Stimulated activated CD8-positive, alpha-beta memory T cell treated with anti-CD3 and anti-CD28 coated beads, Interleukin-15, amount 100 ng/mL, for 1 hour (primary cell): ENCODE measurements around the gene HS6ST3.

Experiments used
- DNase-seq: peaks from one replicate; pipeline ENCODE4 v3.0.0-alpha.2; 2020; ENCODE audit warnings: low read depth

The HS6ST3 gene

GRCh38 chr13:96299235-96299634 lies 209.3 kb downstream of the HS6ST3 start:
- DNase-seq, result no peak

GRCh38 chr13:96308568-96308967 lies 218.7 kb downstream of the HS6ST3 start:
- DNase-seq, result no peak

GRCh38 chr13:96314974-96315373 lies 225.1 kb downstream of the HS6ST3 start:
- DNase-seq, result no peak

- DNase-seq, result no peak
These were observed 248.1 kb downstream of the HS6ST3 start for GRCh38 chr13:96338030-96338429.

GRCh38 chr13:96342286-96342685 lies 252.4 kb downstream of the HS6ST3 start:
- no peak for DNase-seq

GRCh38 chr13:96342852-96343465 lies 253.1 kb downstream of the HS6ST3 start:
- no peak for DNase-seq

GRCh38 chr13:96346921-96347320 lies 257.0 kb downstream of the HS6ST3 start:
- no peak for DNase-seq

GRCh38 chr13:96373597-96373996 lies 283.7 kb downstream of the HS6ST3 start:
- DNase-seq, result no peak

GRCh38 chr13:96377835-96378234 lies 287.9 kb downstream of the HS6ST3 start:
- no peak for DNase-seq

GRCh38 chr13:96379967-96380366 lies 290.1 kb downstream of the HS6ST3 start:
- DNase-seq, result no peak

GRCh38 chr13:96381681-96382080 lies 291.8 kb downstream of the HS6ST3 start:
- no peak for DNase-seq

- no peak for DNase-seq
These were observed 298.7 kb downstream of the HS6ST3 start for GRCh38 chr13:96388598-96388997.

- no peak for DNase-seq
These were observed 301.7 kb downstream of the HS6ST3 start for GRCh38 chr13:96391606-96392005.

- DNase-seq, result no peak
These were observed 307.9 kb downstream of the HS6ST3 start for GRCh38 chr13:96397807-96398206.

- no peak for DNase-seq
These were observed 308.6 kb downstream of the HS6ST3 start for GRCh38 chr13:96398486-96398885.

- no peak for DNase-seq
These were observed 313.3 kb downstream of the HS6ST3 start for GRCh38 chr13:96403241-96403640.

- DNase-seq, result no peak
These were observed 313.7 kb downstream of the HS6ST3 start for GRCh38 chr13:96403651-96404050.

- DNase-seq, result no peak
These were observed 326.0 kb downstream of the HS6ST3 start for GRCh38 chr13:96415831-96416385.

GRCh38 chr13:96417939-96418685 lies 328.2 kb downstream of the HS6ST3 start:
- DNase-seq, result no peak

- DNase-seq, result no peak
These were observed 331.4 kb downstream of the HS6ST3 start for GRCh38 chr13:96421314-96421713.

- DNase-seq, result no peak
These were observed 332.1 kb downstream of the HS6ST3 start for GRCh38 chr13:96422002-96422401.

- no peak for DNase-seq
These were observed 336.3 kb downstream of the HS6ST3 start for GRCh38 chr13:96426167-96426566.

GRCh38 chr13:96428911-96429310 lies 339.0 kb downstream of the HS6ST3 start:
- DNase-seq, result no peak
